NCI-H524 (cell line): Measurements from ENCODE around the gene NKD1.

Experiments used
- DNase-seq, 2 experiments: peaks; one replicate each; lab custom pipeline; 2025; lab: John Stamatoyannopoulos, UW

NKD1 gene

GRCh38 chr16:50696126-50696525 lies 147.9 kb downstream of the NKD1 start:
- DNase-seq: no peak

DNA sequence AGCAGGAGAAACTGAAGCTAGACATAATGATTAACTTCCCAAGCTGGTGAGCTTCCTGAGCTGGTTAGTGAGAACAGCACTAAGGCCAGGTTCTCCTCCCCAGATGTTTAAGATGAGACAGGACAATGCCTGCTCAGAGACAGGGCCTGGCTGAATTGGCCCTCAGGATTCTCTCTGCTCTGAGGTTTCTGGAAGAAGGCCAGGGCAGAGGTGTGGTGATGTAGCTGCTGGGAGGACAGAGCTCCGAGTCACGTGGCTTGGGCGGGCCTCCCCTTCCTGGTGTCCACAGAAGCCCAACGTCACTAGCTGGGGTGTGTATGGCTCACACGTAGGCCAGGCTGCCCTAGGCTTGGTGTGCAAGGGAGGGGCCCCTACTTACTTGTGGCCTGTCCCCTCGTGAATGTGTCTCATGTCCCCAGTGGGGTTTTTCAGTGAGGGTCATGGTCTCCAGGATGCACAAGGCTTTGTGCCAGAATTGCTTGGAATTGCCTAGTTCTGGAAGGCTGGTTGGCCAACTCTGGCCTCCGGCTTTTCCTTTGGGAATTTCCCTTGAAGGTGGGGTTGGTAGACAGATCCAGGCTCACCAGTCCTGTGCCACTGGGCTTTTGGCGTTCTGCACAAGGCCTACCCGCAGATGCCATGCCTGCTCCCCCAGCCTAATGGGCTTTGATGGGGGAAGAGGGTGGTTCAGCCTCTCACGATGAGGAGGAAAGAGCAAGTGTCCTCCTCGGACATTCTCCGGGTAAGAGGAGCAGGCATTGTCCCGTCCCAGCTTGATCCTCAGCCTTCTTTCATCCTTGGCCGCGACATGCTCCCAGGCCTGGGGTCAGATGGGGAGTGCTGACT lies 148.6 kb downstream of the NKD1 start:
- DNase-seq: no peak

- DNase-seq: no peak
Observed at GRCh38 chr16:50697421-50697715, 149.2 kb downstream of the NKD1 start.

- DNase-seq: no peak
Observed at GRCh38 chr16:50697881-50698767, 149.9 kb downstream of the NKD1 start.
